HEK293 (cell line): ENCODE measurements around the gene GSN.

ENCODE experiments used
- CTCF ChIA-PET: fragments of 350-600 bp; formaldehyde crosslinking; extraction: SDS; loops from one replicate; lab custom pipeline; 2021; ENCODE audit warnings: antibody characterized with exemption; lab: Yijun Ruan, JAX
- POLR2A ChIA-PET: fragments of 300-600 bp; formaldehyde crosslinking; extraction: SDS; loops from one replicate; lab custom pipeline; 2020; ENCODE audit warnings: antibody characterized with exemption, inconsistent platforms; lab: Yijun Ruan, JAX
- H3K27ac ChIP-seq: fragments of 200-500 bp; sonication (Bioruptor generic); 2 replicates; pipeline ENCODE4 v1.5.1; 2014; ENCODE audit warnings: low read depth, low read length, control low read depth, inconsistent platforms; ENCODE audit errors: extremely low read depth
- H3K36me3 ChIP-seq, 2 experiments: fragments of 200-500 bp in 1 of 2; sonication (Bioruptor generic) in 1 of 2; 1 replicate in 1 of 2; 2 replicates in 1 of 2; pipeline ENCODE4 v1.5.1; 2014 to 2017; ENCODE audit warnings: inconsistent platforms in 2 of 2, low read length in 2 of 2; ENCODE audit not compliant: control insufficient read depth in 2 of 2, insufficient read depth in 1 of 2
- H3K4me1 ChIP-seq: fragments of 200-500 bp; sonication (Bioruptor generic); 2 replicates; pipeline ENCODE4 v1.5.1; 2014; ENCODE audit warnings: mild to moderate bottlenecking, low read length, inconsistent platforms; ENCODE audit not compliant: control insufficient read depth, insufficient read depth
- H3K4me3 ChIP-seq: 2 replicates; pipeline ENCODE4 v1.5.1; 2011; ENCODE audit warnings: low read depth, mild to moderate bottlenecking, control low read depth, low read length, moderate library complexity
- H3K9me3 ChIP-seq: fragments of 200-500 bp; sonication (Bioruptor generic); 2 replicates; pipeline ENCODE4 v1.5.1; 2014; ENCODE audit warnings: low read depth, low read length, inconsistent platforms; ENCODE audit not compliant: control insufficient read depth, insufficient read depth
- GFI1B ChIP-seq: fragments of 450-650 bp; formaldehyde crosslinking; IDR thresholded peaks from 2 replicates; pipeline ENCODE4 v1.5.1; 2016; ENCODE audit warnings: missing biosample characterization, missing genetic modification characterization
- HOXC10 ChIP-seq: sonication (generic); formaldehyde crosslinking; IDR thresholded peaks from 2 replicates; pipeline ENCODE4 v1.8.1; 2023; ENCODE audit warnings: mild to moderate bottlenecking, missing genetic modification reagents
- IKZF3 ChIP-seq: fragments of 450-650 bp; IDR thresholded peaks from 2 replicates; pipeline ENCODE4 v1.5.0; 2018; ENCODE audit warnings: missing biosample characterization, mild to moderate bottlenecking, missing genetic modification characterization, moderate library complexity
- INSM2 ChIP-seq: fragments of 450-650 bp; formaldehyde crosslinking; IDR thresholded peaks from 2 replicates; pipeline ENCODE4 v1.5.1; 2016; ENCODE audit warnings: missing biosample characterization, missing genetic modification characterization
- WT1 ChIP-seq: fragments of 450-650 bp; formaldehyde crosslinking; IDR thresholded peaks from 2 replicates; pipeline ENCODE4 v1.5.1; 2016; ENCODE audit warnings: missing biosample characterization, missing genetic modification characterization
- ZBTB1 ChIP-seq: fragments of 450-650 bp; formaldehyde crosslinking; IDR thresholded peaks from 2 replicates; pipeline ENCODE4 v1.5.1; 2016; ENCODE audit warnings: missing biosample characterization, missing genetic modification characterization
- ZNF280D ChIP-seq: fragments of 450-650 bp; formaldehyde crosslinking; IDR thresholded peaks from 2 replicates; pipeline ENCODE4 v1.5.1; 2016; ENCODE audit warnings: missing biosample characterization, missing genetic modification characterization
- ZNF292 ChIP-seq: fragments of 450-650 bp; formaldehyde crosslinking; IDR thresholded peaks from 2 replicates; pipeline ENCODE4 v1.5.1; 2016; ENCODE audit warnings: low read depth, missing biosample characterization, missing genetic modification characterization, borderline replicate concordance
- ZNF37A ChIP-seq: fragments of 450-650 bp; IDR thresholded peaks from 2 replicates; pipeline ENCODE4 v1.5.1; 2018; ENCODE audit warnings: missing biosample characterization, missing genetic modification characterization
- ZNF510 ChIP-seq: fragments of 450-650 bp; formaldehyde crosslinking; IDR thresholded peaks from 2 replicates; pipeline ENCODE4 v1.5.1; 2018; ENCODE audit warnings: mild to moderate bottlenecking, missing genetic modification characterization, missing biosample characterization; ENCODE audit not compliant: insufficient replicate concordance
- ZNF549 ChIP-seq: fragments of 450-650 bp; IDR thresholded peaks from 2 replicates; pipeline ENCODE4 v1.5.1; 2018; ENCODE audit warnings: missing biosample characterization, missing genetic modification characterization, mild to moderate bottlenecking, inconsistent platforms, moderate library complexity
- ZNF558 ChIP-seq: fragments of 450-650 bp; formaldehyde crosslinking; IDR thresholded peaks from 2 replicates; pipeline ENCODE4 v1.5.1; 2016; ENCODE audit warnings: missing biosample characterization, missing genetic modification characterization
- ZNF560 ChIP-seq: fragments of 450-650 bp; formaldehyde crosslinking; IDR thresholded peaks from 2 replicates; pipeline ENCODE4 v1.5.1; 2017; ENCODE audit warnings: missing biosample characterization, missing genetic modification characterization, borderline replicate concordance
- ZNF585B ChIP-seq: fragments of 450-650 bp; formaldehyde crosslinking; IDR thresholded peaks from 2 replicates; pipeline ENCODE4 v1.5.1; 2016; ENCODE audit warnings: missing biosample characterization, missing genetic modification characterization
- ZNF645 ChIP-seq: fragments of 450-650 bp; formaldehyde crosslinking; IDR thresholded peaks from 2 replicates; pipeline ENCODE4; 2016; ENCODE audit warnings: missing biosample characterization, missing genetic modification characterization
- ZNF677 ChIP-seq: fragments of 450-650 bp; IDR thresholded peaks from 2 replicates; pipeline ENCODE4 v1.5.0; 2018; ENCODE audit warnings: missing biosample characterization, mild to moderate bottlenecking, missing genetic modification characterization, moderate library complexity
- ZNF707 ChIP-seq: fragments of 450-650 bp; formaldehyde crosslinking; IDR thresholded peaks from 2 replicates; pipeline ENCODE4 v1.5.1; 2016; ENCODE audit warnings: missing biosample characterization, missing genetic modification characterization
- ZNF768 ChIP-seq: fragments of 450-650 bp; formaldehyde crosslinking; IDR thresholded peaks from 2 replicates; pipeline ENCODE4 v1.5.1; 2018; ENCODE audit warnings: missing biosample characterization, mild to moderate bottlenecking, missing genetic modification characterization
- ZNF776 ChIP-seq: fragments of 450-650 bp; formaldehyde crosslinking; IDR thresholded peaks from 2 replicates; pipeline ENCODE4 v1.5.0; 2017; ENCODE audit warnings: missing biosample characterization, missing genetic modification characterization, borderline replicate concordance
- ZNF791 ChIP-seq: fragments of 450-650 bp; formaldehyde crosslinking; IDR thresholded peaks from 2 replicates; pipeline ENCODE4 v1.5.1; 2016; ENCODE audit warnings: missing biosample characterization, missing genetic modification characterization

Gene GSN

GRCh38 chr9:121271368-121272341, 3.7 kb downstream of the GSN start:
- Histone ChIP-seq H3K9me3 (no peaks in the 10 kb centered on the region), H3K4me3 (no peak overlapping the region), H3K4me1 (peaks cover 2% of the 10 kb centered on the region; the same call in 1 of the 2 replicates), H3K27ac (no peak overlapping the region), H3K36me3 (no peaks in the 10 kb centered on the region)
- ChIA-PET CTCF (interaction anchor here (0.6 to 1.7 kb wide), 7 partner anchors 10 to 170 kb away, joined by 3 to 8 read pairs (median 3); no protein-coding TSS in a partner anchor), POLR2A (no interaction called here)
- TF ChIP-seq ZNF37A (tag by site-specific recombination) (no peak), GFI1B (tag by site-specific recombination) (no peak), ZNF510 (tag by site-specific recombination) (no peak), IKZF3 (tag by site-specific recombination) (no peak), WT1 (tag by site-specific recombination) (no peak), ZNF645 (tag by site-specific recombination) (no peak), ZNF280D (tag by site-specific recombination) (no peak), ZNF768 (no peak), ZNF549 (tag by site-specific recombination) (no peak), ZNF558 (tag by site-specific recombination) (no peak), INSM2 (no peak), ZBTB1 (no peak), ZNF776 (tag by site-specific recombination) (no peak), ZNF791 (tag by site-specific recombination) (no peak), ZNF707 (tag by site-specific recombination) (no peak), HOXC10 (CRISPR knock-in tag) (no peak), ZNF292 (tag by site-specific recombination) (no peak), ZNF677 (tag by site-specific recombination) (no peak)
- TF ChIP-seq, all 188 proteins: peak for 0

DNA sequence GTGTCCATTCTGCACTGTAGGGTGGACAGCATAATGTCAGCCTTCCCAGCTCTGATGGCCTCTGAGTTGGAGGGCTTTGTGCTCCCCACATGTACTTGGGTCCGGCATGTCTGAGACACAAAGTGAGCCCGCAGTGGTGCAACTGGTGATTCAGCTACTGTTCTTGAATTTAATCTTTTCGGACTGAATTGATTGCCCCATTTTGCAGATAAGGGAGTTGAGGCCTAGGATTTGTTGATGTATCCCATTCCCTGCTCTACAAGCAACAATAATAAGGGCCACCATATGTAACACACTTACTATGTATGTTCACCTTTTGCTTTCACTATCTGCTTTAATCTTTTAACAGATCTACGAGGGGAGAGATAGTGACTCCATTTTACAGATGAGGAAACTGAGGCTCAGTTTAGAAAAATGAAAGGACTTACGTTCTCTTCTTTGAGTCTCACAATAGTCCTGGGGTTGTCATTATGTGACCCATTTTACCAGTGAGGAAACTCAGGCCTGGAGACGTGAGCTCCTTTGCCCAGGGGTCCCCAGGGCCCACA, 4.5 kb downstream of the GSN start:
- Histone ChIP-seq H3K4me1 (peaks cover 2% of the 10 kb centered on the region; the same call in 1 of the 2 replicates), H3K9me3 (no peaks in the 10 kb centered on the region), H3K27ac (no peak overlapping the region), H3K4me3 (no peak overlapping the region), H3K36me3 (no peaks in the 10 kb centered on the region)
- ChIA-PET POLR2A (no interaction called here), CTCF (interaction anchor here (0.6 to 1.7 kb wide), 5 partner anchors 16 to 171 kb away, joined by 3 read pairs; no protein-coding TSS in a partner anchor)
- TF ChIP-seq ZNF280D (tag by site-specific recombination) (no peak), ZNF560 (tag by site-specific recombination) (no peak), INSM2 (no peak), ZNF645 (tag by site-specific recombination) (no peak), ZNF585B (tag by site-specific recombination) (no peak)
